ENCODE results near the gene FMO2. TPM values are rescaled to one million over a fixed set of nuclear protein-coding genes. Genes with fewer than 3 reads are reported as not detected.

The FMO2 gene
- polyA plus RNA-seq, 1 donor (not counting 4 experiments of a cell fraction or from before 2014, with no cell fraction given), result 0.05 TPM

DNA sequence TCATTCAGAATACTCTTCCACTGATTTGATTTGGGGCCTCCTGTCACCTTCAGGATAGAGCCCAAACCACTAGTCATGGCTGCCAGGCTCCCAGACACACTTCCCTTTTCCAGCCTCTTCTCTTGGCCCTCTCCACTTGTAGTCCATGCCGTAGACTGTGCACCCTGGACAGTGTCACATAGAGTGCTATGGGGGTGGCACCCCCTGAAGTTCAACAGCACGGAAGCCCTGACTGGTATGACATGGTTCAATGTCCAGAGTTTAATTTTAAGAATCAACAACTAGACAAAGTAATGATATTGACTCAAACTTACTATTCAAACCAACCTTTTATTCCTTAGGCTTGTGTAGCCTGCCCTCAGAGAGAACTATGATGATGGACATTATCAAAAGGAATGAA, 22.3 kb downstream of the FMO2 start:
- dilution Hi-C loops (cut with MboI; ENCODE audit: extremely low pct_ligation_motif_present, low sequenced_read_pairs), result no loop called here
- Histone ChIP-seq H3K27ac (ENCODE audit: control insufficient read depth, insufficient read depth, low read length) (no peak overlapping the region), H3K36me3 (ENCODE audit: control insufficient read depth in 2 of 2, extremely low read depth in 1 of 2, insufficient read depth in 2 of 2, low read length in 2 of 2) (no peaks in the 10 kb centered on the region), H3K9me1 (ENCODE audit: control insufficient read depth, extremely low read depth, insufficient read depth, low read length) (no peaks in the 10 kb centered on the region), H3K4me3 (ENCODE audit: control insufficient read depth in 2 of 3, extremely low read depth in 1 of 3, insufficient read depth in 2 of 3, low read depth in 1 of 3, low read length in 3 of 3) (no peak overlapping the region), H3K4me2 (ENCODE audit: control insufficient read depth, extremely low read depth, insufficient read depth, low read depth, low read length) (no peak overlapping the region), H2AFZ (ENCODE audit: control insufficient read depth, low read length) (no peak overlapping the region), H4K20me1 (ENCODE audit: control insufficient read depth, extremely low read depth, insufficient read depth, low read length) (no peaks in the 10 kb centered on the region), H3K79me2 (ENCODE audit: control insufficient read depth, insufficient read depth, low read length) (no peaks in the 10 kb centered on the region), H3K9me3 (ENCODE audit: control insufficient read depth, low read depth, low read length) (no peaks in the 10 kb centered on the region), H3K9ac (ENCODE audit: control insufficient read depth, extremely low read depth, insufficient read depth, low read length) (no peak overlapping the region), H3K27me3 (ENCODE audit: control insufficient read depth, extremely low read depth, insufficient read depth, low read length) (no peaks in the 10 kb centered on the region), H3K4me1 (ENCODE audit: control insufficient read depth, extremely low read depth, insufficient read depth, low read length) (no peaks in the 10 kb centered on the region)
- no peak for TF ChIP-seq EZH2 (IDR thresholded peaks at IDR 0.05; ENCODE audit: low read length)
- TF ChIP-seq, protein P1, sequence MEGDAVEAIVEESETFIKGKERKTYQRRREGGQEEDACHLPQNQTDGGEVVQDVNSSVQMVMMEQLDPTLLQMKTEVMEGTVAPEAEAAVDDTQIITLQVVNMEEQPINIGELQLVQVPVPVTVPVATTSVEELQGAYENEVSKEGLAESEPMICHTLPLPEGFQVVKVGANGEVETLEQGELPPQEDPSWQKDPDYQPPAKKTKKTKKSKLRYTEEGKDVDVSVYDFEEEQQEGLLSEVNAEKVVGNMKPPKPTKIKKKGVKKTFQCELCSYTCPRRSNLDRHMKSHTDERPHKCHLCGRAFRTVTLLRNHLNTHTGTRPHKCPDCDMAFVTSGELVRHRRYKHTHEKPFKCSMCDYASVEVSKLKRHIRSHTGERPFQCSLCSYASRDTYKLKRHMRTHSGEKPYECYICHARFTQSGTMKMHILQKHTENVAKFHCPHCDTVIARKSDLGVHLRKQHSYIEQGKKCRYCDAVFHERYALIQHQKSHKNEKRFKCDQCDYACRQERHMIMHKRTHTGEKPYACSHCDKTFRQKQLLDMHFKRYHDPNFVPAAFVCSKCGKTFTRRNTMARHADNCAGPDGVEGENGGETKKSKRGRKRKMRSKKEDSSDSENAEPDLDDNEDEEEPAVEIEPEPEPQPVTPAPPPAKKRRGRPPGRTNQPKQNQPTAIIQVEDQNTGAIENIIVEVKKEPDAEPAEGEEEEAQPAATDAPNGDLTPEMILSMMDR (optimal IDR thresholded peaks at IDR 0.05 in 1 of 3, IDR thresholded peaks at IDR 0.05 in 1 of 3, conservative IDR thresholded peaks at IDR 0.05 in 1 of 3; ENCODE audit: extremely low read depth in 1 of 3, insufficient read depth in 2 of 3, low read length in 3 of 3), result no peak
- DNase-seq (ENCODE audit: low read depth, low spot score), result no peak
- FAIRE-seq, result no peak

DNA sequence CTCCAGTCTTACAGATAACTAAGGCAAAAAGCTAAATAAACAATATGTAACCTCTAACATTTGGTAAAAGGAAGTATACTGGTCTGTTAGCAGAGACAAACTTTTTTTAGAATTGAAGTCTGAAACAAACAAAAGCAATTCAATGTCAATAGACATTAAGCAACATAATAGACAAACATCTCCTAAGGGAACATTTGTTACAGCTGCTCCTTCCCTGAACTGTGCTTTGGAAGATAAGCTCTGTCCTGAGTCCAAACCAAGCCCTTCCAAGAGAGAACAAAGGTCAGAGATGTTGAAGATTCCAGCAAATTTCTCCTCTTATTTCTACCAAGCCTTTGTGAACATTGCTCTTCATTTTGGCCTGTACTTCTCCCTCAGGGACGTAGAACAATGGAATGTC, 25.3 kb downstream of the FMO2 start:
- Histone ChIP-seq H3K4me3 (ENCODE audit: control insufficient read depth in 2 of 3, extremely low read depth in 1 of 3, insufficient read depth in 2 of 3, low read depth in 1 of 3, low read length in 3 of 3) (no peak overlapping the region), H3K27me3 (ENCODE audit: control insufficient read depth, extremely low read depth, insufficient read depth, low read length) (no peaks in the 10 kb centered on the region), H3K4me2 (ENCODE audit: control insufficient read depth, extremely low read depth, insufficient read depth, low read depth, low read length) (no peak overlapping the region), H3K36me3 (ENCODE audit: control insufficient read depth in 2 of 2, extremely low read depth in 1 of 2, insufficient read depth in 2 of 2, low read length in 2 of 2) (no peaks in the 10 kb centered on the region), H3K9ac (ENCODE audit: control insufficient read depth, extremely low read depth, insufficient read depth, low read length) (no peak overlapping the region), H3K9me1 (ENCODE audit: control insufficient read depth, extremely low read depth, insufficient read depth, low read length) (no peaks in the 10 kb centered on the region), H3K9me3 (ENCODE audit: control insufficient read depth, low read depth, low read length) (no peaks in the 10 kb centered on the region), H3K79me2 (ENCODE audit: control insufficient read depth, insufficient read depth, low read length) (no peaks in the 10 kb centered on the region), H3K4me1 (ENCODE audit: control insufficient read depth, extremely low read depth, insufficient read depth, low read length) (no peaks in the 10 kb centered on the region), H2AFZ (ENCODE audit: control insufficient read depth, low read length) (no peak overlapping the region), H4K20me1 (ENCODE audit: control insufficient read depth, extremely low read depth, insufficient read depth, low read length) (no peaks in the 10 kb centered on the region), H3K27ac (ENCODE audit: control insufficient read depth, insufficient read depth, low read length) (no peak overlapping the region)
- dilution Hi-C loops (cut with MboI; ENCODE audit: extremely low pct_ligation_motif_present, low sequenced_read_pairs), result no loop called here
- FAIRE-seq (no peak), DNase-seq (ENCODE audit: low read depth, low spot score) (no peak)
- TF ChIP-seq EZH2 (IDR thresholded peaks at IDR 0.05; ENCODE audit: low read length), result no peak
- TF ChIP-seq, protein P1 (optimal IDR thresholded peaks at IDR 0.05 in 1 of 3, IDR thresholded peaks at IDR 0.05 in 1 of 3, conservative IDR thresholded peaks at IDR 0.05 in 1 of 3; ENCODE audit: extremely low read depth in 1 of 3, insufficient read depth in 2 of 3, low read length in 3 of 3), result no peak
